Liver (tissue), 9 donors: Measurements from ENCODE around the gene POLR3C. TPM values are rescaled to one million over a fixed set of nuclear protein-coding genes. Genes with fewer than 3 reads are reported as not detected.
"Not testable (repeated sequence)": the region's sequence is repeated elsewhere in the genome, so short reads cannot be mapped to it uniquely, and the experiment has no call there.

Experiments used
- DNase-seq: peaks from one replicate; pipeline ENCODE4 v3.0.0-alpha.2; 2017; ENCODE audit warnings: low spot score
- H3K27ac ChIP-seq, 2 donors: one replicate each; pipeline ENCODE4 v1.7.0; 2013; ENCODE audit warnings: inconsistent platforms in 2 of 2, low read length in 2 of 2, control low read depth in 1 of 2, low read depth in 1 of 2, mild to moderate bottlenecking in 1 of 2
- H3K27me3 ChIP-seq, 4 donors: one replicate each; pipeline versions ENCODE4 v1.6.1 to v1.7.0; 2013; ENCODE audit warnings: low read length in 3 of 4, inconsistent platforms in 1 of 4, mild to moderate bottlenecking in 1 of 4, moderate library complexity in 1 of 4; ENCODE audit not compliant: control insufficient read depth in 4 of 4, insufficient read depth in 4 of 4
- H3K36me3 ChIP-seq, 4 donors: one replicate each; pipeline versions ENCODE4 v1.6.1 to v1.7.0; 2013; ENCODE audit warnings: low read length in 3 of 4, mild to moderate bottlenecking in 3 of 4, low read depth in 1 of 4, moderate library complexity in 1 of 4; ENCODE audit not compliant: control insufficient read depth in 4 of 4, insufficient read depth in 3 of 4
- H3K4me1 ChIP-seq, 4 donors: one replicate each; pipeline versions ENCODE4 v1.6.1 to v1.7.0; 2013; ENCODE audit warnings: low read length in 3 of 4, mild to moderate bottlenecking in 3 of 4, moderate library complexity in 1 of 4; ENCODE audit not compliant: control insufficient read depth in 4 of 4, insufficient read depth in 4 of 4
- H3K4me3 ChIP-seq, 3 donors: one replicate each; pipeline versions ENCODE4 v1.6.1 to v1.7.0; 2013; ENCODE audit warnings: low read length in 3 of 3, control low read depth in 1 of 3, low read depth in 1 of 3, mild to moderate bottlenecking in 1 of 3
- H3K9ac ChIP-seq, 2 donors: one replicate each; pipeline ENCODE4 v1.7.0; 2013; ENCODE audit warnings: low read length in 2 of 2, mild to moderate bottlenecking in 2 of 2, moderate library complexity in 2 of 2, control low read depth in 1 of 2, low read depth in 1 of 2
- H3K9me3 ChIP-seq, 4 donors: one replicate each; pipeline versions ENCODE4 v1.6.1 to v1.7.0; 2013; ENCODE audit warnings: low read length in 3 of 4; ENCODE audit not compliant: control insufficient read depth in 4 of 4
- EGR1 ChIP-seq, 2 donors: IDR thresholded peaks; 2 replicates each; pipeline ENCODE4 v1.6.1; 2016 to 2018; ENCODE audit warnings: antibody characterized with exemption in 2 of 2, low read depth in 2 of 2
- FOXA1 ChIP-seq: IDR thresholded peaks from 2 replicates; pipeline ENCODE4 v1.6.1; 2016; ENCODE audit warnings: antibody characterized with exemption
- FOXA2 ChIP-seq: IDR thresholded peaks from 2 replicates; pipeline ENCODE4 v1.6.1; 2016; ENCODE audit warnings: antibody characterized with exemption
- GABPA ChIP-seq, 2 donors: IDR thresholded peaks in 1 of 2; conservative IDR thresholded peaks in 1 of 2; 2 replicates each; pipeline ENCODE4 v1.6.1; 2016; ENCODE audit warnings: antibody characterized with exemption in 2 of 2, mild to moderate bottlenecking in 1 of 2, moderate library complexity in 1 of 2
- HNF4A ChIP-seq, 2 donors: conservative IDR thresholded peaks; 2 replicates each; pipeline ENCODE4 v1.6.1; 2016; ENCODE audit warnings: antibody characterized with exemption in 2 of 2, mild to moderate bottlenecking in 2 of 2
- HNF4G ChIP-seq: IDR thresholded peaks from 2 replicates; pipeline ENCODE4 v1.6.1; 2016; ENCODE audit warnings: antibody characterized with exemption
- JUND ChIP-seq, 2 donors: IDR thresholded peaks; 2 replicates each; pipeline ENCODE4 v1.6.1; 2016; ENCODE audit warnings: antibody characterized with exemption in 2 of 2
- NR2F2 ChIP-seq: IDR thresholded peaks from 2 replicates; pipeline ENCODE4 v1.6.1; 2016; ENCODE audit warnings: antibody characterized with exemption
- RAD21 ChIP-seq, 2 donors: IDR thresholded peaks; 2 replicates each; pipeline ENCODE4 v1.6.1; 2016; ENCODE audit warnings: antibody characterized with exemption in 2 of 2, mild to moderate bottlenecking in 2 of 2
- RXRA ChIP-seq, 2 donors: IDR thresholded peaks; 2 replicates each; pipeline ENCODE4 v1.6.1; 2017 to 2018; ENCODE audit warnings: antibody characterized with exemption in 2 of 2, mild to moderate bottlenecking in 1 of 2
- SP1 ChIP-seq: IDR thresholded peaks from 2 replicates; pipeline ENCODE4 v1.6.1; 2018; ENCODE audit warnings: antibody characterized with exemption, mild to moderate bottlenecking
- TAF1 ChIP-seq: conservative IDR thresholded peaks from 2 replicates; pipeline ENCODE4 v1.6.1; 2016; ENCODE audit warnings: antibody characterized with exemption, mild to moderate bottlenecking
- YY1 ChIP-seq: IDR thresholded peaks from 2 replicates; pipeline ENCODE4 v1.6.1; 2016; ENCODE audit warnings: antibody characterized with exemption, mild to moderate bottlenecking
- WGBS: extraction: QIAGEN DNeasy Blood & Tissue Kit; methylation state at CpG from one replicate; pipeline ENCODE4 v1.1.7; 2013; 5-methylcytosine and 5-hydroxymethylcytosine counted together
- polyA plus RNA-seq, 2 donors: library from polyadenylated mRNA; stranded (reverse) in 1 of 2; unstranded in 1 of 2; fragments of 200-250 nt in 1 of 2; fragments of >200 nt in 1 of 2; fragmentation: Nextera tagmentation in 1 of 2; extraction: Ambion mirVana in 1 of 2; gene quantifications; one replicate each; pipeline versions ENCODE4 v1.2.1 to v1.2.3, GENCODE V29; 2013 to 2015
- total RNA-seq, 2 donors: library from RNA; depleted of rRNA; stranded (reverse); fragments of >200 nt; gene quantifications; one replicate each; pipeline ENCODE4 v1.2.3, GENCODE V29; 2014
- TF ChIP-seq, protein P1 (sequence below): IDR thresholded peaks from 2 replicates; pipeline ENCODE4 v1.6.1; 2016; ENCODE audit warnings: antibody characterized with exemption
- TF ChIP-seq, protein P2 (sequence below): IDR thresholded peaks from 2 replicates; pipeline ENCODE4 v1.6.1; 2016; ENCODE audit warnings: antibody characterized with exemption, mild to moderate bottlenecking
- TF ChIP-seq, protein P3 (sequence below): fragments of 150-350 bp; IDR thresholded peaks from 2 replicates; pipeline ENCODE4 v1.5.1; 2017; ENCODE audit warnings: improper control_type of control experiment, low read depth, low read length; ENCODE audit not compliant: missing input control
- TF ChIP-seq, protein P4 (sequence below): IDR thresholded peaks from 2 replicates; pipeline ENCODE4 v1.6.1; 2016; ENCODE audit warnings: antibody characterized with exemption
- TF ChIP-seq, protein P5 (sequence below): IDR thresholded peaks from 2 replicates; pipeline ENCODE4 v1.6.1; 2016; ENCODE audit warnings: antibody characterized with exemption
- donor health status: healthy.
- donor health status: healthy.
- donor health status: healthy.
- donor health status: healthy.
- donor health status: healthy.

POLR3C gene
- total and polyA plus RNA-seq, 4 donors: 6.3 to 22.0 (median 10.6) TPM

DNA sequence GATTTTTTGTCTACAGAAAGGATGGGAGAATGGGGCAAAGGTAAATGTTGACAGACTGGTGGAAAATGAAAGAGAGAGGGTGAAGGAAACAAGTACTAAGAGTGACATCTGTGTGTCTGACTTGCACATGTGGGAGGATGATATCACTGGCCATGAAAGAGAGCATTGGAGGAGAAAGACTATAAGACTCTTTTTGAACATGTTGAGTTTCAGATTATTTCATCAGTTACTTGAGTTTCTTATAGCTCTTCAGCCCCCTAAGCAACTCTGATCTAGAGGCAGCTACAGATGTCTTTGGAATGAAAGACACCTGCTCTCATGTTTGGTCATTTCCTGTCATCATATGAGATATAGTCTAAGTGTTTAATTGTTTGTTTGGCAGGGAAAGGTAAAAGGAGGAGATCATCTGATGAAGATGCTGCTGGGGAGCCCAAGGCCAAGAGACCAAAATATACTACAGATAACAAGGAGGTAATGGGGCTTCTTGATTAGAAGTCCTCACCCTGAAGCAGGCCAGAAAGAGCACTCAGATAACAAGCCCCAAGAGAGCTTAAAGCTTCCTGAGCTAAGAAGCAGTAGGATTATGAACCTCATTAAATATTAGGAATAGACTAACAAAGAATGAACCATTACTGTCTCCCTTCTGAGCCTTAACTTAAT is 4.5 kb downstream of the POLR3C start:
- no peaks in the 10 kb centered on the region for H3K27me3 ChIP-seq
- DNase-seq: no peak
- no peak overlapping the region for H3K27ac ChIP-seq
- TF ChIP-seq YY1 (no peak), SP1 (no peak), FOXA2 (no peak), FOXA1 (no peak), GABPA (IDR thresholded peaks at IDR 0.05 in 1 of 2, conservative IDR thresholded peaks at IDR 0.05 in 1 of 2) (no peak), JUND (IDR thresholded peaks at IDR 0.05) (no peak), HNF4G (no peak), HNF4A (conservative IDR thresholded peaks at IDR 0.05) (no peak), TAF1 (no peak), EGR1 (IDR thresholded peaks at IDR 0.05; ENCODE audit: low read depth in 2 of 2) (no peak), NR2F2 (no peak), RAD21 (IDR thresholded peaks at IDR 0.05) (no peak), RXRA (IDR thresholded peaks at IDR 0.05) (no peak)
- TF ChIP-seq, protein P1, sequence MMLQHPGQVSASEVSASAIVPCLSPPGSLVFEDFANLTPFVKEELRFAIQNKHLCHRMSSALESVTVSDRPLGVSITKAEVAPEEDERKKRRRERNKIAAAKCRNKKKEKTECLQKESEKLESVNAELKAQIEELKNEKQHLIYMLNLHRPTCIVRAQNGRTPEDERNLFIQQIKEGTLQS: no peak
- TF ChIP-seq, protein P2, sequence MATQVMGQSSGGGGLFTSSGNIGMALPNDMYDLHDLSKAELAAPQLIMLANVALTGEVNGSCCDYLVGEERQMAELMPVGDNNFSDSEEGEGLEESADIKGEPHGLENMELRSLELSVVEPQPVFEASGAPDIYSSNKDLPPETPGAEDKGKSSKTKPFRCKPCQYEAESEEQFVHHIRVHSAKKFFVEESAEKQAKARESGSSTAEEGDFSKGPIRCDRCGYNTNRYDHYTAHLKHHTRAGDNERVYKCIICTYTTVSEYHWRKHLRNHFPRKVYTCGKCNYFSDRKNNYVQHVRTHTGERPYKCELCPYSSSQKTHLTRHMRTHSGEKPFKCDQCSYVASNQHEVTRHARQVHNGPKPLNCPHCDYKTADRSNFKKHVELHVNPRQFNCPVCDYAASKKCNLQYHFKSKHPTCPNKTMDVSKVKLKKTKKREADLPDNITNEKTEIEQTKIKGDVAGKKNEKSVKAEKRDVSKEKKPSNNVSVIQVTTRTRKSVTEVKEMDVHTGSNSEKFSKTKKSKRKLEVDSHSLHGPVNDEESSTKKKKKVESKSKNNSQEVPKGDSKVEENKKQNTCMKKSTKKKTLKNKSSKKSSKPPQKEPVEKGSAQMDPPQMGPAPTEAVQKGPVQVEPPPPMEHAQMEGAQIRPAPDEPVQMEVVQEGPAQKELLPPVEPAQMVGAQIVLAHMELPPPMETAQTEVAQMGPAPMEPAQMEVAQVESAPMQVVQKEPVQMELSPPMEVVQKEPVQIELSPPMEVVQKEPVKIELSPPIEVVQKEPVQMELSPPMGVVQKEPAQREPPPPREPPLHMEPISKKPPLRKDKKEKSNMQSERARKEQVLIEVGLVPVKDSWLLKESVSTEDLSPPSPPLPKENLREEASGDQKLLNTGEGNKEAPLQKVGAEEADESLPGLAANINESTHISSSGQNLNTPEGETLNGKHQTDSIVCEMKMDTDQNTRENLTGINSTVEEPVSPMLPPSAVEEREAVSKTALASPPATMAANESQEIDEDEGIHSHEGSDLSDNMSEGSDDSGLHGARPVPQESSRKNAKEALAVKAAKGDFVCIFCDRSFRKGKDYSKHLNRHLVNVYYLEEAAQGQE: no peak
- TF ChIP-seq, protein P3, sequence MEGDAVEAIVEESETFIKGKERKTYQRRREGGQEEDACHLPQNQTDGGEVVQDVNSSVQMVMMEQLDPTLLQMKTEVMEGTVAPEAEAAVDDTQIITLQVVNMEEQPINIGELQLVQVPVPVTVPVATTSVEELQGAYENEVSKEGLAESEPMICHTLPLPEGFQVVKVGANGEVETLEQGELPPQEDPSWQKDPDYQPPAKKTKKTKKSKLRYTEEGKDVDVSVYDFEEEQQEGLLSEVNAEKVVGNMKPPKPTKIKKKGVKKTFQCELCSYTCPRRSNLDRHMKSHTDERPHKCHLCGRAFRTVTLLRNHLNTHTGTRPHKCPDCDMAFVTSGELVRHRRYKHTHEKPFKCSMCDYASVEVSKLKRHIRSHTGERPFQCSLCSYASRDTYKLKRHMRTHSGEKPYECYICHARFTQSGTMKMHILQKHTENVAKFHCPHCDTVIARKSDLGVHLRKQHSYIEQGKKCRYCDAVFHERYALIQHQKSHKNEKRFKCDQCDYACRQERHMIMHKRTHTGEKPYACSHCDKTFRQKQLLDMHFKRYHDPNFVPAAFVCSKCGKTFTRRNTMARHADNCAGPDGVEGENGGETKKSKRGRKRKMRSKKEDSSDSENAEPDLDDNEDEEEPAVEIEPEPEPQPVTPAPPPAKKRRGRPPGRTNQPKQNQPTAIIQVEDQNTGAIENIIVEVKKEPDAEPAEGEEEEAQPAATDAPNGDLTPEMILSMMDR: no peak
- TF ChIP-seq, protein P4, sequence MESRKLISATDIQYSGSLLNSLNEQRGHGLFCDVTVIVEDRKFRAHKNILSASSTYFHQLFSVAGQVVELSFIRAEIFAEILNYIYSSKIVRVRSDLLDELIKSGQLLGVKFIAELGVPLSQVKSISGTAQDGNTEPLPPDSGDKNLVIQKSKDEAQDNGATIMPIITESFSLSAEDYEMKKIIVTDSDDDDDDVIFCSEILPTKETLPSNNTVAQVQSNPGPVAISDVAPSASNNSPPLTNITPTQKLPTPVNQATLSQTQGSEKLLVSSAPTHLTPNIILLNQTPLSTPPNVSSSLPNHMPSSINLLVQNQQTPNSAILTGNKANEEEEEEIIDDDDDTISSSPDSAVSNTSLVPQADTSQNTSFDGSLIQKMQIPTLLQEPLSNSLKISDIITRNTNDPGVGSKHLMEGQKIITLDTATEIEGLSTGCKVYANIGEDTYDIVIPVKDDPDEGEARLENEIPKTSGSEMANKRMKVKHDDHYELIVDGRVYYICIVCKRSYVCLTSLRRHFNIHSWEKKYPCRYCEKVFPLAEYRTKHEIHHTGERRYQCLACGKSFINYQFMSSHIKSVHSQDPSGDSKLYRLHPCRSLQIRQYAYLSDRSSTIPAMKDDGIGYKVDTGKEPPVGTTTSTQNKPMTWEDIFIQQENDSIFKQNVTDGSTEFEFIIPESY: no peak
- TF ChIP-seq, protein P5, sequence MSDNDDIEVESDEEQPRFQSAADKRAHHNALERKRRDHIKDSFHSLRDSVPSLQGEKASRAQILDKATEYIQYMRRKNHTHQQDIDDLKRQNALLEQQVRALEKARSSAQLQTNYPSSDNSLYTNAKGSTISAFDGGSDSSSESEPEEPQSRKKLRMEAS: no peak
- H3K9me3 ChIP-seq: no peaks in the 10 kb centered on the region
- peaks cover 22 to 60% (median 53%) of the 10 kb centered on the region in 4 donors for H3K36me3 ChIP-seq
- peaks cover 4 to 12% (median 7%) of the 10 kb centered on the region in 4 donors for H3K4me1 ChIP-seq
- no peak overlapping the region for H3K9ac ChIP-seq
- no peak overlapping the region for H3K4me3 ChIP-seq

DNA sequence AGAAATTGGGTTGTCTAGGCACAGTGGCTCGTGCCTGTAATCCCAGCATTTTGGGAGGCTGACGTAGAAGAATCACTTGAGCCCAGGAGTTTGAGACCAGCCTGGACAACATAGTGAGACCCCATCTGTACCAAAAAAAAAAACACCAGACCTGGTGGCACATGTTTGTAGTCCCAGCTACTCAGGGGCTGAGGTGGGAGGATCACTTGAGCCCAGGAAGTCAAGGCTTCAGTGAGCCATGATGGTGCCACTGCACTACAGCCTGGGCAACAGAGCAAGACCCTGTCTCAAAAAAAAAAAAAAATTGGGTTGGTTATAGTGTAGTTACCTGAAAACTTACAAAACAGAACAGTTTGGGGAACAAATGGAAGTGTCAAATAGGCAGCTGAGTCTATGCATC is 6.8 kb downstream of the POLR3C start:
- 97% methylated on average over 2 of the region's 2 CpGs for WGBS
- H3K9me3 ChIP-seq, H3K9ac ChIP-seq, H3K27me3 ChIP-seq, DNase-seq, H3K4me1 ChIP-seq, H3K4me3 ChIP-seq, H3K27ac ChIP-seq: not testable (repeated sequence)
- peaks cover 24 to 82% (median 61%) of the 10 kb centered on the region in 4 donors for H3K36me3 ChIP-seq
